GM18951 (cell line): ENCODE results near the gene SUFU.
"Not testable (repeated sequence)": the region's sequence is repeated elsewhere in the genome, so short reads cannot be mapped to it uniquely, and the experiment has no call there.

Experiments used
- POLR2A ChIP-seq: IDR thresholded peaks from 4 replicates; pipeline ENCODE4 v1.6.1; 2011; ENCODE audit warnings: mild to moderate bottlenecking; ENCODE audit not compliant: insufficient read length, insufficient read depth; ENCODE audit errors: extremely low read depth
- in situ Hi-C: fragments of 300-500 bp; cut with MboI; formaldehyde crosslinking; loops from one replicate; pipeline ENCODE4 v1.12.0; 2022; ENCODE audit warnings: low sequenced_read_pairs, mixed read lengths, inconsistent platforms; ENCODE audit not compliant: unreplicated experiment

SUFU gene

DNA sequence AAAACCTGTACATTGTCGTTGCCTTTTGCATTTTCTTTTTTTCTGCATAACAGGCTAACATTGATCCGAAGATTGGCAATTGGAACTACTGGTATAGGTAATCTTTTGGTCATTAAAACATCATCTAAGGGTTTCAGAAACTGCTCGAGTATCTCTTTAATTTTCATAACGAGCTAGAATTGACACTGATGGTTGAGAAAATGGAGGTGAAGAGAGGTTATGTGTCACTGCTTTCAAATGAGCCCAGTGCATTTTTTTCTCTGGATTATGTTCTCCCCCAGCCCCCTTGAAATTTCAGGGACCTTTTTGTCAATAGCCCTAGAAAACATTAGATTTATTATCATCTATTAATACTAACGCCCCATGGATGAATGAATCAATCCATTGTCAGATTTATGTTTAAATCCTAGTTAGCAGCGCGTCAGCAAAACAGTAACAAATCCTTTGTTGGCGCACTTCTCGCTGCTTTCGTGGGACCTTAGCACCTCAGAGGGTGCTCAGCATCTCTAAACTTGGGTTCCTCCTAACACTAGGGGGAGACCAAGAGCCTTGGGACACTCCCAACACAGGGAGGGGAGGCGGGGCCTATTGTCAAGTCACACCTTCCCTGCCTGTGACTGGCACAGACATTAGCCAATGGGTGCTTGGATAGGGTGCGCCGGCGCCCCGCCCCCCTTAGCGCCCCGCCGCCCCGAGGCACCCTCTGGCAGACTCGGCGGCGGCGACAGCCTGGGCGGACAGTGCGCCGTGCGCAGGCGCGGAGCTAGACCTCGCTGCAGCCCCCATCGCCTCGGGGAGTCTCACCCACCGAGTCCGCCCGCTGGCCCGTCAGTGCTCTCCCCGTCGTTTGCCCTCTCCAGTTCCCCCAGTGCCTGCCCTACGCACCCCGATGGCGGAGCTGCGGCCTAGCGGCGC lies at the start of gene SUFU:
TSS of gene SUFU (plus strand) at position 709 of the 915 bp plus-strand sequence. CDS start at position 890, 181 bp downstream.
- TF ChIP-seq POLR2A = peak; percentile 84
- in situ Hi-C loops = loop anchor here (10.0 kb wide), 1 partner anchor 81 kb away; no protein-coding TSS in a partner anchor

DNA sequence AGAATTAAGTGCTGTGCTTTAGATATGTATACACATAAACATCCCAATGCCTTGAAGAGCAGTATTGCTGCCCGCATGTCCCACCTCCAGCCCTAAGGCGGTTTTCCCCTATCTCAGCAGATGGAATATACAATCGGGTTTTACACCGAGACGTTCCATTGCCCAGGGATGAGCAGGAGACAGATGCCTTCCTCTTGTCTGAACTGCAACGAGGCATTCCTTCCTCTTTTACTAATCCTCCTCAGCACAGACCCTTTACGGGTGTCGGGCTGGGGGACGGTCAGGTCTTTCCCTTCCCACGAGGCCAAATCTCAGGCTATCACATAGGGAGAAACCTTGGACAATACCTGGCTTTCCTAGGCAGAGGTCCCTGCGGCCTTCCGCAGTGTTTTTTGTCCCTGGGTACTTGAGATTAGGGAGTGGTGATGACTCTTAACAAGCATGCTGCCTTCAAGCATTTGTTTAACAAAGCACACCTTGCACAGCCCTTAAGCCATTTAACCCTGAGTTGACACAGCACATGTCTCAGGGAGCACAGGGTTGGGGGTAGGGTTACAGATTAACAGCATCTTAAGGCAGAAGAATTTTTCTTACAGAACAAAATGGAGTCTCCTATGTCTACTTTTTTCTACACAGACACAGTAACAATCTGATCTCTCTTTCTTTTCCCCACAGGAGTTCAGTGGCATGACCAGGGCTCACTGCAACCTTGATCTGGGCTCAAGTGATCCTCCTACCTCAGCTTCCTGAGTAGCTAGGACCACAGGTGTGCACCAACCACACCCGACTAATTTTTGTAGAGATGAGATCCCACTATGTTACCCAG lies 48.9 kb upstream of the SUFU start:
- in situ Hi-C loops = not testable (repeated sequence)

DNA sequence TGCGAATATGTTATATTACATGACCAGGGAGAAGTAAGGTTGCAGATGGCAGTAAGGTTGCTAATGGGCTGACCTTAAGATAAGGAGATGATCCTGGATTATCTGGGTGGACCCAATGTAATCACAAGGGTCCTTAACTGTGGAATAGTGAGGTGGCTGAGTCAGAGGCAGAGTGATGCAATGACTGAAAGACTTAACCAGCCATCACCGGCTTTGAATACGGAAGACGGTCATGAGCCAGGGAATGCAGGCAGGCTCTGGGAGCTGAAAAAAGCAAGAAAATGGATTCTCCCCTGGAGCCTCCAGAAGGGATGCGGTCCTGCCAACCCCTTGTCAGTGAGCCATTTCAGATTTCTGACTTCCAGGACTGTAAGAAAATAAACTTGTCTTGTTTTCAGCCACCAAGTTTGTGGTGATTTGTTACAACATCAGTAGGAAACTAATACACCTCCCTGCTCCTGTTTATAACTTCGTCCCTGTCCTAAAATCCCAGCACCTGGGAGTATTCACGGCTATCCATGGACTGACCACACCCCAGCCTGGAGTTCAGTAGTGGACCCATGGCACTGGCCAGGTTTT lies 47.8 kb upstream of the SUFU start:
- no peak for TF ChIP-seq POLR2A
- in situ Hi-C loops = no loop called here

DNA sequence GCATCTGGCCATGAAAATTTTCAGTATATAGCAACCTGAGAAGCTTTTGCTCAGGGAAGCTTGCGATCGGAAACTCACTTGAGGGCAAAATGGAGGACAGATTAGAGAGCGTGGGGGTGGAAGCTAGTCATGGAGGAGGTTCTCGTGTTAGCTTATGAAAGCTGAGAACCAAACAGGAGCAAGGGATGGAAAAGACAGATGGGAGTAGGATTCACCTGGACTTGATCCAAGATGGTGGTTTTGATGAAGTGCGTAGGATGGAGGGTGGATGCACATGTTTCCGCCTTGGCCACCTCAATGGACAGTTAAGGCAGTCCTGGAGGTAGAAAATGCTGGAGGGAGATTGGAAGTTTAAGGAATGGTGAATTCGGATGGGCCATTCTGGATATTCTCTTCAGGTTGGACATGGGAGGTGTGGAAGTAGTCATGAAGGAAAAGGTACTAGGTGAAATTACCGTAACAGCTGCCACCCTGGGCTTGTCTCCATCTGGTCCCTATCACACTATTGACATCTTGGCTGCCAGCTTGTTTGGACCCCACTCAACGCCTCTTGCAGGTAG lies 46.1 kb upstream of the SUFU start:
- no peak for TF ChIP-seq POLR2A
- in situ Hi-C loops = no loop called here

DNA sequence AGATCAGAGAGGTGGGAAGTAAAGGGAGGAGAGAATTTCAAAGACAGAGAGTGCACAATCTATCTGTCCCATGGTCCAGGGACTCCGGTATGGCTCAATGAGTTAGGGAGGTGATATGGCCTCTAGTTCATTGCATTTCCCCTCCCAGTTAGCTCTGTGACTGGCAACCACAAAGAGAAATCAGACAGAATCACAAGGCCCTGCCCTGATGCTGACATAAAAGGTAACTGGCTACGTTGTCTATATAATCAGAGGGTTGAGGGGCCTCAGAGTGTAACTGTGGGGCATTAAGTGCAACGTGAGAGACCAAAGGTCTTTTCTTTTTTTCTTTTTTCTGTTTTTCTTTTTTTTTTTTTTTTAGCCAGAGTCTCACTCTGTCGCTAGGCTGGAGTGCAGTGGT lies 45.1 kb upstream of the SUFU start:
- no peak for TF ChIP-seq POLR2A
- in situ Hi-C loops = no loop called here

DNA sequence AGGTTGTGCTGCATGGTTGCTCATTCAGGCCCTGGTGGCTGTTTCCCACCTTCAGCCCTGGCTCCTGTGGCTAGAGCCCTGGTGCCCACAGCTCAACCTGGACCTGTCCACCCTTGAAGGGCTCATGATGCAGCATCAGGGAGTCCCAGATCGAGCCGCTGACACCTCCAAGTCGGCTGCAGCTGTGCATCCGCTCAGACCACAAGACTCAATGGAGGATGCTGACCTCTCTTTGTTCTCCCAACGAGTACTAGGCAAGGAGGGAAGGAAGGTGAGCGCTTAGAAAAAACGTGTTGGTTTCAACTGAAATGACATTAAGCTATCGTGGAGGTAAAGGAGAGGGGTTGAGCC lies 43.0 kb upstream of the SUFU start:
- TF ChIP-seq POLR2A = no peak
- in situ Hi-C loops = no loop called here

DNA sequence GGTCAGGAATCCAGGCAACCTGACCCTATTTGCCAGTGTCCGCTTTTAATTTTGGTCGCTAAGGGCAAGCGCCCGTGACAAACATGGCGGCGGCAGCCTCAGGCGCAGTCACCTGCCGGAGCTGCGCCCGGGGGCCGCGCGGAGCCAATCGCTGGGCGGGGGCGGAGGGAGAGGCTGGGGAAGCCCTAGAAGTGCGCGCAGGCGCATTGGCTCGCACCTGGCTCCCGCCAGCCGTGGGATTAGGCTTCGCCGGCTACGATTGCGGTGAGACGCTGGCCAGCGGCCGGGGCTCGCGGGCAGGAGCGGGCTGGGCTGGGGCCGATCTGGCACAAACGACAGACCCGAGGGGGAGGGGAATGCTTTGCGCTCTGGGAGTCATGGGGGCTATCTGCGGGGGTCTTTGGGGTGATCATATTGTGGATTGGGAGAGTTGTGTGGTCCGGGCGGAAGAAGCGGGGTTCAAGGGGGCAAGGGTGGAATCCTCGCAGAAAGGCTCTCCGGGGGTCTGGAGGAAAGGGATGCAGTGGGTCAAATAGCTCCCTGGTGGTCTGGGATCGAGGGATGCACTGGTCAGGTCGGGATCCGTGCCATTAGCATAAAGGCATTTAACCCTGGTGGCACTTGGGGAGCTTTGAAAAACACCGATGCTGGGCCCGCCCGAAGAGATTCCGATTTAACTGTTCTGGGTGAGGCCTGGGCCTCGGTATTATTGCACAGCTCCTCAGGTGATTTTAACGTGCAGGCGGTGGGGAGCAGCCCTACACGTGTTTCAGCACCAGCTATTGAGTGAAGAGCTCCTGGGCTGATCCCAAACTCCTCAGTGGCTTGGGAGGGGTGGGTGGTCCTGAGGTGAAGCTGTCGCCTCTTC lies 42.4 kb upstream of the SUFU start:
- in situ Hi-C loops = no loop called here
- TF ChIP-seq POLR2A = peak; percentile 63

DNA sequence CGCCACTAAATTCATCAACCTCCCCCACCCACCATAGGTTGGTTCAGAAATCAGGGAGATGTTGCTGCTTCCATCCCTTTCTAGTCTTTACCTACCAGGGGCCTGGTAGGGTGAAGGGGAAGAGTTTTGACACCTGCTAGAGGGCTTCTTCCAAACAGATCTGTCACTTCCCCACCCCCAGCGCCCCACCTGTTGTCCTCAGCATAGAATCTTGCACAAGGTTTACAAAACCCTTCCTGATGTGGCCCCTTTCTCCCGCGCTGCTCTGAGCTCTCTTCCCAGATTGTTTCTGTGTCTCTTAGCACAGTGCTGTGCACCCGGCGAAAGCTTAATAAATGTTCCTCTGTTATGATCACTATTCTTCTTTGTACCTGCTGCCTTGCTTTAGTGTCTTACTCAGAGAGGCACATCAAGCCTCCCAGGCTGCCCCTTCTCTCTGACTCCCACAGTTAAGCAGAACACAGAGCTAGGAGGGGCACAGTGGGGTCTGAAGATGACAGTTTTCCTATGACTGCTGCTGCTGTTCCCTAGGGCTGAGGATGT lies 41.2 kb upstream of the SUFU start:
- TF ChIP-seq POLR2A = no peak

DNA sequence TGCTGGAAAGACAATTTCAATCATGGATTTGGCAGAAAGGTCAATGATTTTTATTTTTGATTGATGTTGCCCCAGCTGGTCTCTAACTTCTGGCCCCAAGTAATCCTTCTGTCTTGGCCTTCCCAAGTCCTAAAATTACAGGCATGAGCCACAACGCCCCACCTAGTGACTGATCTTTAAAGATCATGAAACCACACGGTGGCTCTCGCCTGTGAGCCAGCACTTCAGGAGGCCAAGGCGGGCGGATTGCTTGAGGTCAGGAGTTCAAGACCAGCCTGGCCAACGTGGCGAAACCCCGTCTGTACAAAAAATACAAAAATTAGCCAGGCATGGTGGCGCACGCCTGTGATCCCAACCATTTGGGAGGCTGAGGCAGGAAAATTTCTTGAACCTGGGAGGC lies 39.8 kb upstream of the SUFU start:
- no peak for TF ChIP-seq POLR2A
- in situ Hi-C loops = no loop called here

More for the DNA sequence above, 41.2 kb upstream of the SUFU start:
- in situ Hi-C loops = no loop called here

DNA sequence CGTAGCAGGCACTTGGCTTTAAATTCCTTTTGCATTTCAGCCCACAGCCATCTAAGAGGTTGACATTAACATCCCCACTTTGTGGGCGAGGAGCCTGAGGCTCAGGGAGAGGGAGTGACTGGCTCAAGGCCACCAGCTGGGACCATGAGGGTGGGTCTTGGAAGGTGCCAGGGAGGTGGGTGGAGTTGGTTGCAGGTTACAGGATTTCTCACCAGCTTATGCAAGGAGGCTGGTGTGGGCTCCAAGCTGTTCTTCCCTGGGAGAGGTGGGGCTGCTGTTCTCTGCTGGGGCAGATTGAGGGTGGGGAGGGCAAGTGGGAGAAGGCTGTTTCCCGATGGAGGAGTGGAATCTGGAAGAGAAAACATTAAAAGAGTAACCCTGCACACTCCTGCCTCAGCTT lies 38.3 kb upstream of the SUFU start:
- no peak for TF ChIP-seq POLR2A
- in situ Hi-C loops = no loop called here

DNA sequence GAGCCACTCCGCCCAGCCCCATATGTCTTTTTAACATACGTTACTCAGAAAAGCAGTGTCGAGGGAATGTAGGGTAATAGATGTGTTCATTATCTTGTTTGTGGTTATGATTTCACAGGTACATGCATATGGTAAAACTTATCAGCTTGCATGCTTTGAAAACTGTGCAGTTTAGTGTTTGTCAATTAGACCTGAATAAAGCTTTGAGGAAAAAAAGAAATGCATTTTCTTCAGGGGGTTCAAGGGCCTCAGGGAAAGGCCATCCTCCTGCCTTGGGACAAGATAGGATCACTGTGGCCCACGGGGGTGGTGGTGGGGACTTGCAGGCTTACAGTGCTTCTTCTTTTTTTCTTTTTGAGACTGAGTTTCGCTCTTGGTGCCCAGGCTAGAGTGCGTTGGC lies 36.5 kb upstream of the SUFU start:
- no peak for TF ChIP-seq POLR2A
- in situ Hi-C loops = no loop called here

DNA sequence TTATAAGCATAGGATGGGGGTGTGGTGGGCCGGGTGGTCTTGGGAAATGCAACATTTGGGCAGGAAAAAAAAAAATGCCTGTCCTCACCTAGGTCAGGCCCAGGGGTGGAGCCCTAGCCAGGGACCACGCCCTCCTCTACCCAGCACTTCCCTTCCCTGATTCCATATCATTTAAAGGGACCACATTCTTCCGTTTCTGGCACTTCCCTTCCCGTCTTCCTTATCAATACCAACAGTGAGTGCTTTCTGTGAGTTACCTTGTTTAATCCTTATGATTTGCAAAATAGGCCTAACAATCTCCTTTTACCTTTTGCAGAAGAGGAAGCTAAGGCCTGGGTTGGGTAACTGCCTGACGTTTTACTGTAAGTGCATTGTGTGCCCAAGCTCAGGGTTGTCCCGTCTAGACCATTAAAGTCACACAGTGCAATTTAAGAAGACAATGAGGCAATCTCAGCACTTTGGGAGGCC lies 35.8 kb upstream of the SUFU start:
- in situ Hi-C loops = no loop called here
- no peak for TF ChIP-seq POLR2A
